Right atrium auricular region (tissue), 2 donors: ENCODE measurements around the gene FOXC2. TPM values are rescaled to one million over a fixed set of nuclear protein-coding genes. Genes with fewer than 3 reads are reported as not detected.

Source experiments
- DNase-seq: peaks from one replicate; pipeline ENCODE4 v3.0.0-alpha.2; 2019; ENCODE audit warnings: low spot score
- H3K27ac ChIP-seq, 2 donors: fragments of 200-600 bp; sonication (generic); 1 replicate in 1 of 2; 2 replicates in 1 of 2; pipeline ENCODE4 v1.5.1; 2016 to 2019
- H3K27me3 ChIP-seq, 2 donors: fragments of 200-600 bp; sonication (generic); one replicate each; pipeline versions ENCODE4 v1.5.1 to v1.6.0; 2017 to 2019
- H3K36me3 ChIP-seq: fragments of 200-600 bp; sonication (generic); one replicate; pipeline ENCODE4 v1.5.1; 2016
- H3K4me1 ChIP-seq, 2 donors: fragments of 200-600 bp; sonication (generic); one replicate each; pipeline versions ENCODE4 v1.5.1 to v1.6.0; 2017 to 2019
- H3K4me3 ChIP-seq, 2 donors: fragments of 200-600 bp; sonication (generic); 1 replicate in 1 of 2; 2 replicates in 1 of 2; pipeline ENCODE4 v1.5.1; 2017 to 2019; ENCODE audit warnings: mild to moderate bottlenecking in 1 of 2, moderate library complexity in 1 of 2
- H3K9me3 ChIP-seq, 2 donors: fragments of 200-600 bp; sonication (generic); one replicate each; pipeline ENCODE4 v1.5.1; 2019
- total RNA-seq, 2 donors: library from RNA; depleted of rRNA; stranded (reverse); fragments of >200 nt; gene quantifications; one replicate each; pipeline ENCODE4 v1.1.0, GENCODE V29; 2016
- TF ChIP-seq, protein P1 (sequence below), 2 donors: fragments of 200-600 bp; sonication (generic); IDR thresholded peaks; one replicate each; pipeline ENCODE4 v1.5.1; 2019; ENCODE audit warnings: antibody characterized with exemption in 2 of 2

FOXC2 gene
- total RNA-seq, 2 donors from 2014 or later, result 2.6 to 2.9 TPM

GRCh38 chr16:86534779-86535615 lies 31.6 kb upstream of the FOXC2 start:
- Histone ChIP-seq H3K9me3 (no peaks in the 10 kb centered on the region), H3K4me1 (peaks cover 0 to 5% of the 10 kb centered on the region in 2 donors), H3K4me3 (no peak overlapping the region), H3K27me3 (no peaks in the 10 kb centered on the region), H3K36me3 (peaks cover 29% of the 10 kb centered on the region), H3K27ac (no peak overlapping the region)
- TF ChIP-seq, protein P1, sequence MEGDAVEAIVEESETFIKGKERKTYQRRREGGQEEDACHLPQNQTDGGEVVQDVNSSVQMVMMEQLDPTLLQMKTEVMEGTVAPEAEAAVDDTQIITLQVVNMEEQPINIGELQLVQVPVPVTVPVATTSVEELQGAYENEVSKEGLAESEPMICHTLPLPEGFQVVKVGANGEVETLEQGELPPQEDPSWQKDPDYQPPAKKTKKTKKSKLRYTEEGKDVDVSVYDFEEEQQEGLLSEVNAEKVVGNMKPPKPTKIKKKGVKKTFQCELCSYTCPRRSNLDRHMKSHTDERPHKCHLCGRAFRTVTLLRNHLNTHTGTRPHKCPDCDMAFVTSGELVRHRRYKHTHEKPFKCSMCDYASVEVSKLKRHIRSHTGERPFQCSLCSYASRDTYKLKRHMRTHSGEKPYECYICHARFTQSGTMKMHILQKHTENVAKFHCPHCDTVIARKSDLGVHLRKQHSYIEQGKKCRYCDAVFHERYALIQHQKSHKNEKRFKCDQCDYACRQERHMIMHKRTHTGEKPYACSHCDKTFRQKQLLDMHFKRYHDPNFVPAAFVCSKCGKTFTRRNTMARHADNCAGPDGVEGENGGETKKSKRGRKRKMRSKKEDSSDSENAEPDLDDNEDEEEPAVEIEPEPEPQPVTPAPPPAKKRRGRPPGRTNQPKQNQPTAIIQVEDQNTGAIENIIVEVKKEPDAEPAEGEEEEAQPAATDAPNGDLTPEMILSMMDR (IDR thresholded peaks at IDR 0.05), result no peak
- DNase-seq, result no peak

GRCh38 chr16:86536621-86537020 lies 30.0 kb upstream of the FOXC2 start:
- Histone ChIP-seq H3K4me1 (peaks cover 0 to under 1% of the 10 kb centered on the region in 2 donors), H3K9me3 (no peaks in the 10 kb centered on the region), H3K36me3 (peaks cover 44% of the 10 kb centered on the region), H3K4me3 (no peak overlapping the region), H3K27me3 (no peaks in the 10 kb centered on the region), H3K27ac (no peak overlapping the region)
- TF ChIP-seq, protein P1 (IDR thresholded peaks at IDR 0.05), result no peak
- no peak for DNase-seq

- Histone ChIP-seq H3K9me3 (no peaks in the 10 kb centered on the region), H3K4me3 (no peak overlapping the region), H3K4me1 (no peaks in the 10 kb centered on the region), H3K36me3 (peaks cover 52% of the 10 kb centered on the region), H3K27me3 (no peaks in the 10 kb centered on the region), H3K27ac (no peak overlapping the region)
- TF ChIP-seq, protein P1 (IDR thresholded peaks at IDR 0.05), result no peak
- DNase-seq, result no peak
Measured at GRCh38 chr16:86537486-86537885, 29.1 kb upstream of the FOXC2 start.

GRCh38 chr16:86538196-86538780 lies 28.3 kb upstream of the FOXC2 start:
- DNase-seq, result no peak

DNA sequence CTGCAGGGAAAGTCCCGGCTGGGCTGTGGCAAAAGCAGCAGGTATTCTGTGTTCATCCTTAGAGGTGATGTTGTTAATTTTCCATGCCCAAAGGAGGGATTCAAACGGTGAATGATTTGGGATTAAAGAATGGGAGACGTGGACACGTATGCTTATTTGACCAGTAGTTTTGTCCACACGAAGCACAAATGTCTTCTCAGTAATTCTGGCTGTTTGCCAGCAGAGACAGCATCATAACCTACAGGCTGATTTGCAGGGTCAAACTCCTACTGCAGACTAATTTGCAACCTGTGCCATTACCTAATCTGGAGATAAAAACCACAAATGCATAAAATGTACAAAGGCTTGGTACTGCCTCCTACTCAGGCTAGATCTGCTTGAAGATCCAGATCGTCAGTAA lies 25.7 kb upstream of the FOXC2 start:
- peaks cover 60% of the 10 kb centered on the region for H3K36me3 ChIP-seq
- DNase-seq, result no peak
- TF ChIP-seq, protein P1 (IDR thresholded peaks at IDR 0.05), result no peak
- H3K27me3 ChIP-seq, result no peaks in the 10 kb centered on the region
- no peak overlapping the region for H3K4me3 ChIP-seq
- no peaks in the 10 kb centered on the region for H3K9me3 ChIP-seq
- no peak overlapping the region for H3K27ac ChIP-seq
- H3K4me1 ChIP-seq, result no peaks in the 10 kb centered on the region

More at GRCh38 chr16:86538196-86538780, 28.3 kb upstream of the FOXC2 start:
- no peaks in the 10 kb centered on the region for H3K9me3 ChIP-seq
- H3K27ac ChIP-seq, result no peak overlapping the region
- H3K27me3 ChIP-seq, result no peaks in the 10 kb centered on the region
- TF ChIP-seq, protein P1 (IDR thresholded peaks at IDR 0.05), result no peak
- peaks cover 52% of the 10 kb centered on the region for H3K36me3 ChIP-seq
- no peak overlapping the region for H3K4me3 ChIP-seq
- no peaks in the 10 kb centered on the region for H3K4me1 ChIP-seq
